ENCODE data around the gene ITGA6. TPM values are rescaled to one million over a fixed set of nuclear protein-coding genes. Genes with fewer than 3 reads are reported as not detected.

Gene ITGA6
- total RNA-seq, 1 experiment from 2014 or later: 78.3 TPM

DNA sequence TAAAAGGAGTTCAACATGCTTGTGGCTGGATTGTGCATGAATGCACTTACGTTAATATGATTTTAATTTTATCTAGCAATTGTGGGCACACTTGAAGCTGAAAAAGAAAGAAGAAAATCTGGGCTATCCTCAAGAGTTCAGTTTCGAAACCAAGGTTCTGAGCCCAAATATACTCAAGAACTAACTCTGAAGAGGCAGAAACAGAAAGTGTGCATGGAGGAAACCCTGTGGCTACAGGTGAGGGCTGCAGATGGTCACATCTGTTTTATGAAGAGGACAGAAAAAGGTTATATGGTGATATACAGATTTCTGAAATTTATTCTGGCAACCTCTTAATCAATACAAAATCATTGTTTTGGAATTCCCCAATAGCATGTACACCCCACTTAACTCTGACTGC lies 57.3 kb downstream of the ITGA6 start:
- Mint-ChIP-seq H3K4me3 (no peak overlapping the region), H3K27me3 (ENCODE audit: low read depth) (no peaks in the 10 kb centered on the region), H3K36me3 (ENCODE audit: insufficient read depth in 1 of 3, low read depth in 3 of 3) (peaks cover 27 to 83% (median 80%) of the 10 kb centered on the region in 3 experiments), H3K9me3 (no peaks in the 10 kb centered on the region), H3K4me1 (peaks cover 0 to 9% of the 10 kb centered on the region in 2 experiments), H3K27ac (no peak overlapping the region)
- no CpG with 5 or more reads among the region's 2 CpGs for WGBS (ENCODE audit: extremely low coverage, insufficient read length, low lambda C conversion rate)
- H3K79me2 ChIP-seq (ENCODE audit: insufficient read depth, low read length): no peaks in the 10 kb centered on the region
- H2AK5ac ChIP-seq (ENCODE audit: insufficient read length, low read length): no peak overlapping the region
- no peak for DNase-seq
- H4K5ac ChIP-seq (ENCODE audit: insufficient read length, low read depth, low read length): no peak overlapping the region
- H2BK15ac ChIP-seq (ENCODE audit: low read depth, low read length): no peak overlapping the region
- H2BK12ac ChIP-seq (ENCODE audit: insufficient read length, low read depth, low read length): no peak overlapping the region
- no peaks in the 10 kb centered on the region for H4K20me1 ChIP-seq (ENCODE audit: control insufficient read depth, insufficient read depth, insufficient read length)
- no peak overlapping the region for H3K4ac ChIP-seq (ENCODE audit: low read depth, low read length)
- H3K23ac ChIP-seq (ENCODE audit: insufficient read length, low read depth, low read length): no peak overlapping the region
- H3K9me3 ChIP-seq (ENCODE audit: control insufficient read depth, low read depth, low read length): no peaks in the 10 kb centered on the region
- TF ChIP-seq CTCF (conservative IDR thresholded peaks at IDR 0.05): no peak
- H4K8ac ChIP-seq (replicated peaks; ENCODE audit: insufficient read length, low read depth, low read length): no peak overlapping the region
- H3K23me2 ChIP-seq (ENCODE audit: insufficient read length, low read depth, low read length, poor library complexity, severe bottlenecking): no peaks in the 10 kb centered on the region
- no peak overlapping the region for H3K14ac ChIP-seq (ENCODE audit: insufficient read depth, low read length)
- H3K9ac ChIP-seq (ENCODE audit: extremely low read depth, insufficient read length, low read length): no peak overlapping the region
- no peak overlapping the region for H3K4me2 ChIP-seq (ENCODE audit: insufficient read depth, insufficient read length, low read length)
- no peaks in the 10 kb centered on the region for H3K4me1 ChIP-seq (ENCODE audit: insufficient read depth, low read length)
- H2BK20ac ChIP-seq (ENCODE audit: low read depth, low read length, poor library complexity, severe bottlenecking): no peak overlapping the region
- no peak overlapping the region for H3K27ac ChIP-seq (ENCODE audit: insufficient read length, low read depth, low read length)
- no peak overlapping the region for H2BK5ac ChIP-seq (ENCODE audit: insufficient read length, low read length)
- no peak overlapping the region for H2BK120ac ChIP-seq (ENCODE audit: low read depth, low read length, poor library complexity, severe bottlenecking)
- H3K27me3 ChIP-seq (ENCODE audit: insufficient read depth, low read length): no peaks in the 10 kb centered on the region
- H4K91ac ChIP-seq (ENCODE audit: insufficient read length, low read depth, low read length): no peak overlapping the region
- H3K56ac ChIP-seq (ENCODE audit: insufficient read length, low read depth, low read length): no peak overlapping the region
- no peak overlapping the region for H2AFZ ChIP-seq (ENCODE audit: low read length)
- H3K79me1 ChIP-seq (ENCODE audit: insufficient read depth, low read depth, low read length, poor library complexity, severe bottlenecking): no peaks in the 10 kb centered on the region
- no peak overlapping the region for H3K18ac ChIP-seq (ENCODE audit: insufficient read length, low read depth, low read length)
- no peak overlapping the region for H3T11ph ChIP-seq (ENCODE audit: low read length)

All from H9 (cell line).